ENCODE data around the gene TAF3.
"Not testable (repeated sequence)": the region's sequence is repeated elsewhere in the genome, so short reads cannot be mapped to it uniquely, and the experiment has no call there.

The TAF3 gene

GRCh38 chr10:7792541-7792940, 25.8 kb upstream of the TAF3 start:
- H3K4me1 ChIP-seq (ENCODE audit: control insufficient read depth, insufficient read depth, low read length): peaks cover 18% of the 10 kb centered on the region
- no peak overlapping the region for H3K4me3 ChIP-seq (ENCODE audit: low read length)
- DNase-seq (ENCODE audit: low read depth): no peak
- peaks cover 30% of the 10 kb centered on the region for H3K36me3 ChIP-seq (ENCODE audit: control insufficient read depth, insufficient read depth, low read length, severe bottlenecking)
- no peaks in the 10 kb centered on the region for H3K27me3 ChIP-seq (replicated peaks; ENCODE audit: control insufficient read depth, insufficient read depth, low read length)
- H3K9me3 ChIP-seq (ENCODE audit: control insufficient read depth, low read length): no peaks in the 10 kb centered on the region
- no peak overlapping the region for H3K9ac ChIP-seq (ENCODE audit: low read length)

GRCh38 chr10:7794251-7795026, 23.9 kb upstream of the TAF3 start:
- H3K9ac ChIP-seq (ENCODE audit: low read length): no peak overlapping the region
- peaks cover 20% of the 10 kb centered on the region for H3K4me1 ChIP-seq (ENCODE audit: control insufficient read depth, insufficient read depth, low read length)
- DNase-seq (ENCODE audit: low read depth): no peak
- H3K4me3 ChIP-seq (ENCODE audit: low read length): no peak overlapping the region
- H3K27me3 ChIP-seq (replicated peaks; ENCODE audit: control insufficient read depth, insufficient read depth, low read length): no peaks in the 10 kb centered on the region
- H3K36me3 ChIP-seq (ENCODE audit: control insufficient read depth, insufficient read depth, low read length, severe bottlenecking): peaks cover 48% of the 10 kb centered on the region
- no peaks in the 10 kb centered on the region for H3K9me3 ChIP-seq (ENCODE audit: control insufficient read depth, low read length)

DNA sequence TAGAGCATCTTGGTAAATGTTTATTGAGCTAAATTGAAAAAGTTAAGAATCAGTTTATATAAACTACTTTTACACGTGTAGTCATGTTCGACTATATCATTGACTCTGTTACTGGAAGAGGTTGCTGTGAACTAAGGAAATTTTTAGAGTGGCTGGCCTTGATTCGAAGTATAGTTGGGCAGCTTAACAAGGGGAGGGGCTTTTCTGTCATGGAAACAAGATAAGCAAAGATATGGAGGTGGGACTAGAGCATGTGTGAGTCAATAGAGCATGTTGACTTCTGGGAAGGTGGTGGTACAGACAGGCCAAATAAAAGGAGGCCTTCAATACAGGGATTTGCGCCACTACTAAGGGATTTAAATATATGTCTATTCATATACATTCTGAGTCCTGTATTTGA, 22.7 kb upstream of the TAF3 start:
- H3K9ac ChIP-seq (ENCODE audit: low read length): no peak overlapping the region
- H3K4me1 ChIP-seq (ENCODE audit: control insufficient read depth, insufficient read depth, low read length): peaks cover 10% of the 10 kb centered on the region
- H3K27me3 ChIP-seq (replicated peaks; ENCODE audit: control insufficient read depth, insufficient read depth, low read length): no peaks in the 10 kb centered on the region
- H3K4me3 ChIP-seq (ENCODE audit: low read length): no peak overlapping the region
- H3K36me3 ChIP-seq (ENCODE audit: control insufficient read depth, insufficient read depth, low read length, severe bottlenecking): peaks cover 57% of the 10 kb centered on the region
- H3K9me3 ChIP-seq (ENCODE audit: control insufficient read depth, low read length): no peaks in the 10 kb centered on the region
- DNase-seq (ENCODE audit: low read depth): no peak

- no peaks in the 10 kb centered on the region for H3K9me3 ChIP-seq (ENCODE audit: control insufficient read depth, low read length)
- DNase-seq (ENCODE audit: low read depth): peak; percentile 89
These were observed 20.7 kb upstream of the TAF3 start for GRCh38 chr10:7797582-7797981.

GRCh38 chr10:7802606-7803005, 15.7 kb upstream of the TAF3 start:
- H3K4me1 ChIP-seq (ENCODE audit: control insufficient read depth, insufficient read depth, low read length): peaks cover 6% of the 10 kb centered on the region
- H3K4me3 ChIP-seq (ENCODE audit: low read length): no peak overlapping the region
- peaks cover 93% of the 10 kb centered on the region for H3K36me3 ChIP-seq (ENCODE audit: control insufficient read depth, insufficient read depth, low read length, severe bottlenecking)
- DNase-seq (ENCODE audit: low read depth): no peak
- no peaks in the 10 kb centered on the region for H3K9me3 ChIP-seq (ENCODE audit: control insufficient read depth, low read length)
- H3K9ac ChIP-seq (ENCODE audit: low read length): no peak overlapping the region
- H3K27me3 ChIP-seq (replicated peaks; ENCODE audit: control insufficient read depth, insufficient read depth, low read length): no peaks in the 10 kb centered on the region

More at GRCh38 chr10:7797582-7797981, 20.7 kb upstream of the TAF3 start:
- Histone ChIP-seq H3K4me3 (ENCODE audit: low read length) (no peak overlapping the region), H3K27me3 (replicated peaks; ENCODE audit: control insufficient read depth, insufficient read depth, low read length) (no peaks in the 10 kb centered on the region), H3K4me1 (ENCODE audit: control insufficient read depth, insufficient read depth, low read length) (peaks cover 6% of the 10 kb centered on the region), H3K36me3 (ENCODE audit: control insufficient read depth, insufficient read depth, low read length, severe bottlenecking) (peaks cover 64% of the 10 kb centered on the region), H3K9ac (ENCODE audit: low read length) (peak overlapping the region; percentile 7)

DNA sequence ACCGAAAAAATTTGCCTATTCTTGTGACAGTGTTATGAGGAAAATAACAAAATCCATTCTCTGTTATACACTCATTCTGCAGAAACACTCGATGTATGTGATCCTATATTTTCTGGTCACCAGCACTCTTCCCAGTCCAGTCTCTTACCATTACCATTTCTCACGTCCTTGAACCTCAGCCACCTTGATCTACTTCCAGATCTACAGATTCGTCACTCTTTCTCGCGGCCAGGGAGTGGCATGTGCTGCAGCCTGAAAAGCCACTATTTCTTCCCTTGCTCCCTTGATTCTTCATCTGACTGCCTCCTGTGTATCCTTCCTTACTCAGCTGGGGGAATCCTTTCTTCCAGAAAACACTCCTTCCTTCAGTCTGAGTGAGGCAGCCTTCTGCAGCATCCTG, 14.1 kb upstream of the TAF3 start:
- H3K4me3 ChIP-seq (ENCODE audit: low read length): no peak overlapping the region
- no peaks in the 10 kb centered on the region for H3K4me1 ChIP-seq (ENCODE audit: control insufficient read depth, insufficient read depth, low read length)
- no peaks in the 10 kb centered on the region for H3K9me3 ChIP-seq (ENCODE audit: control insufficient read depth, low read length)
- no peak overlapping the region for H3K9ac ChIP-seq (ENCODE audit: low read length)
- no peaks in the 10 kb centered on the region for H3K27me3 ChIP-seq (replicated peaks; ENCODE audit: control insufficient read depth, insufficient read depth, low read length)
- no peak for DNase-seq (ENCODE audit: low read depth)
- peaks cover 92% of the 10 kb centered on the region for H3K36me3 ChIP-seq (ENCODE audit: control insufficient read depth, insufficient read depth, low read length, severe bottlenecking)

GRCh38 chr10:7804741-7805140, 13.6 kb upstream of the TAF3 start:
- Histone ChIP-seq H3K36me3 (ENCODE audit: control insufficient read depth, insufficient read depth, low read length, severe bottlenecking) (peaks cover 86% of the 10 kb centered on the region), H3K4me3 (ENCODE audit: low read length) (no peak overlapping the region), H3K27me3 (replicated peaks; ENCODE audit: control insufficient read depth, insufficient read depth, low read length) (no peaks in the 10 kb centered on the region), H3K9me3 (ENCODE audit: control insufficient read depth, low read length) (no peaks in the 10 kb centered on the region), H3K9ac (ENCODE audit: low read length) (no peak overlapping the region), H3K4me1 (ENCODE audit: control insufficient read depth, insufficient read depth, low read length) (no peaks in the 10 kb centered on the region)
- no peak for DNase-seq (ENCODE audit: low read depth)

- H3K4me3 ChIP-seq (ENCODE audit: low read length): no peak overlapping the region
- no peaks in the 10 kb centered on the region for H3K4me1 ChIP-seq (ENCODE audit: control insufficient read depth, insufficient read depth, low read length)
- peaks cover 48% of the 10 kb centered on the region for H3K36me3 ChIP-seq (ENCODE audit: control insufficient read depth, insufficient read depth, low read length, severe bottlenecking)
- no peaks in the 10 kb centered on the region for H3K9me3 ChIP-seq (ENCODE audit: control insufficient read depth, low read length)
- no peak for DNase-seq (ENCODE audit: low read depth)
- H3K27me3 ChIP-seq (replicated peaks; ENCODE audit: control insufficient read depth, insufficient read depth, low read length): peaks cover 1% of the 10 kb centered on the region
- H3K9ac ChIP-seq (ENCODE audit: low read length): no peak overlapping the region
These were observed 9.5 kb upstream of the TAF3 start for GRCh38 chr10:7808686-7809267.

GRCh38 chr10:7810443-7810842, 7.9 kb upstream of the TAF3 start:
- Histone ChIP-seq H3K27me3 (replicated peaks; ENCODE audit: control insufficient read depth, insufficient read depth, low read length) (peaks cover 15% of the 10 kb centered on the region), H3K9me3 (ENCODE audit: control insufficient read depth, low read length) (no peaks in the 10 kb centered on the region), H3K36me3 (ENCODE audit: control insufficient read depth, insufficient read depth, low read length, severe bottlenecking) (peaks cover 32% of the 10 kb centered on the region), H3K9ac (ENCODE audit: low read length) (no peak overlapping the region), H3K4me1 (ENCODE audit: control insufficient read depth, insufficient read depth, low read length) (no peaks in the 10 kb centered on the region), H3K4me3 (ENCODE audit: low read length) (no peak overlapping the region)
- DNase-seq (ENCODE audit: low read depth): no peak

DNA sequence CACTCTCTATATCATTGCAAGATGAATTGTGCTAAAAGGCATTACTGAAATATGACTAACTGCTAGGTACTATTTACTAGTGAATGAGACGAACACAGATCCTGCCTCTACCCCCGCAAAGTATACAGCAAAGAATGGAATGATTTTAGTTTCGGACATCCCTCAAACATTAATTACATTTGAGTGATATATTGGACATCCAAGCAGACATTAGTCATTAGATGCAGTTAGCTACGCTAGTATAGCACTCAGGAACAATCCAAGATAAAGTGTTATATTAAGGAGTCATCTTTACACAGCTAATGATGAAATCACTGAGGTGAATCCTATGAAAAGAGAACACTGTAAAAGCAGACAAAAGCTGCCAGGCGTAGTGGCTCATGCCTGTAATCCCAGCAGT, 7.3 kb upstream of the TAF3 start:
- Histone ChIP-seq H3K27me3 (replicated peaks; ENCODE audit: control insufficient read depth, insufficient read depth, low read length) (peaks cover 15% of the 10 kb centered on the region), H3K36me3 (ENCODE audit: control insufficient read depth, insufficient read depth, low read length, severe bottlenecking) (peaks cover 28% of the 10 kb centered on the region), H3K4me3 (ENCODE audit: low read length) (no peak overlapping the region), H3K4me1 (ENCODE audit: control insufficient read depth, insufficient read depth, low read length) (no peaks in the 10 kb centered on the region), H3K9me3 (ENCODE audit: control insufficient read depth, low read length) (no peaks in the 10 kb centered on the region), H3K9ac (ENCODE audit: low read length) (no peak overlapping the region)
- no peak for DNase-seq (ENCODE audit: low read depth)

DNA sequence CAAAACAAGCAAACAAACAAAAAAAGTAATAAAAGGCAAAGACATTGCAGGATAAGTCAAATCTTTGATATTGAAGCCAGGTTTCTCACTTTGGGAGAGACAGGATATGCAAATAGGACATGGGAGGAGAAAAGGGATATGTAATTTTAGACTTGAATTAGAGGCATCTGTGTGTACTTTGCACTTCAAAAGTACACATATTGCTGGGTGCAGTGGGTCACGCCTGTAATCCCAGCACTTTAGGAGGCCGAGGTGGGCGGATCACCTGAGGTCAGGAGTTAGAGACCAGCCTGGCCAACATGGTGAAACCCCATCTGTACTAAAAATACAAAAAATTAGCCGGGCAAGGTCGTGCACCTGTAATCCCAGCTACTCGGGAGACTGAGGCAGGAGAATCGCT, 6.6 kb upstream of the TAF3 start:
- not testable (repeated sequence) for DNase-seq (ENCODE audit: low read depth); H3K9me3 ChIP-seq (ENCODE audit: control insufficient read depth, low read length); H3K9ac ChIP-seq (ENCODE audit: low read length); H3K4me3 ChIP-seq (ENCODE audit: low read length); H3K4me1 ChIP-seq (ENCODE audit: control insufficient read depth, insufficient read depth, low read length)
- Histone ChIP-seq H3K36me3 (ENCODE audit: control insufficient read depth, insufficient read depth, low read length, severe bottlenecking) (peaks cover 23% of the 10 kb centered on the region), H3K27me3 (replicated peaks; ENCODE audit: control insufficient read depth, insufficient read depth, low read length) (peaks cover 15% of the 10 kb centered on the region)
